Stimulated activated naive CD4-positive, alpha-beta T cell treated with Interleukin-2 at 50 U/mL for 16 hours (primary cell): ENCODE data around the gene MYOCD.
"Not testable (repeated sequence)": the region's sequence is repeated elsewhere in the genome, so short reads cannot be mapped to it uniquely, and the experiment has no call there.

Experiments used
- DNase-seq: peaks from one replicate; lab custom pipeline; 2025; lab: John Stamatoyannopoulos, UW

MYOCD gene

GRCh38 chr17:12665263-12666210, at the start of gene MYOCD:
MYOCD (plus strand) TSS chr17:12665890; CDS start chr17:12666189, 299 bp downstream.
- DNase-seq, result no peak

- no peak for DNase-seq
Measured at GRCh38 chr17:12616161-12616560, 49.5 kb upstream of the MYOCD start.

GRCh38 chr17:12618557-12618956, 47.1 kb upstream of the MYOCD start:
- DNase-seq, result no peak

- DNase-seq, result no peak
Measured at GRCh38 chr17:12619459-12620199, 46.1 kb upstream of the MYOCD start.

DNA sequence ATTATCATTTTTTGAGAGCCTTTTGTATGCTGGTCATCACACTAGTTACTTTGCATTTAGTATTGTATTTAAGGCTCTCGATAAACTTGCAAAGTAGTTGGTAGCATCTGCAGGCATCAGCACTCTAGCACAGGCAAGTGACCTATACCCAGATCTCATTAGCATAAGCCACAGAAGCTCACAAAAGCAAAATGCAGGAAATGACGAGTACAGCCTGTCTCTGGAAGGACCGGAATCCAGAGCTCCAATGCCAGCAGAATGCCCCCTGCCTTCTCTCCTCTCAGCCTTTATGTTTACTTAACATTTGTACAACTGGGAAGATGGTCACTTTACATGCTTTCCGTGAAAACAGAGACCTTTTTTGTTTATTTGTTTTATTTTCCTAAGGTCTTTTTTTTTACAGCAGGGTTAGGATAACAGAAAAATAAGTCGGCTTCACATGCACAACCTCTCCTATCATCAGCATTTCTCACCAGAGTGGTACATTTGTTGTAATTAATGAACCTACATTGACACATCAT, 45.4 kb upstream of the MYOCD start:
- no peak for DNase-seq

- DNase-seq, result no peak
Measured at GRCh38 chr17:12622726-12623125, 43.0 kb upstream of the MYOCD start.

DNA sequence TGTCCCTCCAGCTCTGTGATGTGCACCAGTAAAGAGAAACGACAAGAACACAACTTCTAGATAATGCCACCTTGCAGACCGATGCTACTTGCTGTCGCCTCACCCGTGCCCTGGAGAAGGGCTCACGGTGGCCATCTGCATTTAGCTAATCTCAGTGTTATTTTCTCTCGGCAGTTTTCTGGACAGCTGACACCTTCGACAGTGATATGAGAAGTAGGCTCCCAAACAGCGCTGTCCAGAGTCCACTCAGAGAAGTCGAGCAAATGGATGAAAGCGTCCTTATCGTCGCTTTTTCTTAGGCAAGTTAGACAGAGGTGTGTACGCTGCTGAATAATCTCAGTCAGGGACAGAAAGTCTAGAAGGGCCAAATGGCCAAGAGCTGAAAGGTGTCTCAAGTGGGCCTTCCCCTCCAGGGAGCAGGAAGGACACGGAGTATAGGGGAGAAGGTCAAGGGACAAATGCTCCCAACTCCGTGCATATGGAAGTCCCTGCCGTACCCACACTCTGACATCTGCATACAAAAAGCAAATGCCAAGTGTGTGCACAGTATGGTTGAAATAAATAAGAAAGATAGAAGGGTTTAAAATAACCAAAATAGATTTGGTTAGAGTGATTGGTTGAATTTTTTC, 42.4 kb upstream of the MYOCD start:
- no peak for DNase-seq

GRCh38 chr17:12624211-12624610, 41.5 kb upstream of the MYOCD start:
- DNase-seq, result no peak

- no peak for DNase-seq
Measured at GRCh38 chr17:12625092-12625491, 40.6 kb upstream of the MYOCD start.

DNA sequence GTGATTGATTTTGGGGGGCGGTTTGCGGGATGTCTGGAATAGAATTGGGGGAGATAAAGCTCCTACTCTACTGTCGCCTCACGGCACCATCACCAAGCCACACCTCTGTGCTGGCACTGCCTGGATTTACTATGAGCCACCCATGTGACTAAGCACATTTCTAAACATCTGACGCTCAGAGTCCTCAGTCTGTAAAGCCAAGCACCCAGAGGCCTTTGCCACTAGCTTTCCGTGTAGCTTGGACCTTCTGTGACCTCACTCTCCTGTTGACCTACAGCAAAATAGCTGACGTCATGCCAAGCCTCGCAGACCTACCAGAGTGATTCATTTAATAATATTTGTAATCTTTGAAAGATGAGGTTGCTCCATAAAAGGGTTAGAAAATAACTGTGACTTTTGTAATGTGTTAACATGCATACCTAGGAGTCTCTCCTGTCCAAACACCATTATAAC, 38.5 kb upstream of the MYOCD start:
- DNase-seq, result no peak

DNA sequence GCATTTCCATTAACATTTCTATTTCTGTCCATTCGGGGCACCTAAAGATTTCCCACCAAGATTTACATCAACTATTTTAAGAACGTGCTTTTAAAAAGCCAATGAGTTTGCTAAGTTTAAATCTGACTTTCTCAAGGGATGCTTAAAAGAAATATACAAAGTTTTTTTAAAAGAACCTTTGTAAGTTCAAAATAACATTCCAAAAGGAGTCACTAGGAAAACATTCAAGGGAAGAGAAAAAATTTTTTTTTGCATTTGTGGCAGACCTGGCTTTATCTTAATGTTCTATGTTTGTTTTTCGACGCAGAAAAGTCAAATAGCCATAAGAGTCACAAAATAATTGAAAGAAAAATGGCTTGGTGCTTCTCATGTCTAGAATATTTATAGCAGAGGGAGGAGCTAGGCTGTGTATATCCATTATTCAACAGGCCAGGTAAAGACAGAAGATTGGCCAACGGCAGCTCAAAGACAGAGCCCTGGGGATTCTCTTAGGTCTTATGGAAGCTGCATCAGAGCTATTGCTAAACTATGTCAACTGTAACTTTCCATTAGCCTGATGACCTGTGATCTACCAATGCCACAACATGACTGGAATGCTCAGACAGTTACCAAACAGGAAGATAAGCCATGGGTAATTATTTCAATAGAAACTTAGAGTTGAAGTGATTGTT, 37.8 kb upstream of the MYOCD start:
- DNase-seq, result no peak

- no peak for DNase-seq
Measured at GRCh38 chr17:12631076-12631475, 34.6 kb upstream of the MYOCD start.

- no peak for DNase-seq
Measured at GRCh38 chr17:12632785-12633184, 32.9 kb upstream of the MYOCD start.

- DNase-seq, result no peak
Measured at GRCh38 chr17:12634789-12635414, 30.8 kb upstream of the MYOCD start.

DNA sequence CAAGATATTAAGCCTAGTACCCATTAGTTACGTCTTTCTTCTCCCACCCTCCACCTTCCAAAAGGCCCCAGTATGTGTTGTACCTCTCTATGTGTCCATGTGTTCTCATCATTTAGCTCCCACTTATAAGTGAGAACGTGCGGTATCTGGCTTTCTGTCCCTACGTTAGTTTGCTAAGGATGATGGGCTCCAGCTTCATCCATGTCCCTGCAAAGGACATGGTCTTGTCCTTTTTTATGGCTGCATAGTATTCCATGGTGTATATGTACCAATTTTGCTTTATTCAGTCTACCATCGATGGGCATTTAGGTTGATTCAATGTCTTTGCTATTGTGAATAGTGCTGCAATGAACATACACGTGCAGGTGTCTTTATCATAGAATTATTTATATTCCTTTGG, 29.7 kb upstream of the MYOCD start:
- not testable (repeated sequence) for DNase-seq

DNA sequence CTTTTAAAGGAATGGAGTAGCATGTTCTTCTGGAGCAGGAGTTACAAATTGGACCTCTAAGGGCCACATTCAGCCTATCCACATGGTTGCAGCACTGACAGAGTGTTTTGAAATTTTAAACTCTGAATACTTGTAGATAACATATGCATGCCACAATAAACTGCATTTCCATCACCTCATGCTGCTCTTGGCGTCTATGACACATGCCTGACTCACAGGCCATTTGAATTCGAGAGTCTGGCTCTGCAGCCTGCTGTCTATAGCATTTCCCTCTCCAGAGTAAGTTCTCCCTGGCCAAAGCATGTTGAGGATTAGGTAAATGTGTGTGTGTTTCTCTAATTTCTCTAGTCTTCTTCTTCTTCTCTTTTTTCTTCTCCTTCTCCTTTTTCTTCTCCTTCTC, 28.7 kb upstream of the MYOCD start:
- DNase-seq, result no peak

DNA sequence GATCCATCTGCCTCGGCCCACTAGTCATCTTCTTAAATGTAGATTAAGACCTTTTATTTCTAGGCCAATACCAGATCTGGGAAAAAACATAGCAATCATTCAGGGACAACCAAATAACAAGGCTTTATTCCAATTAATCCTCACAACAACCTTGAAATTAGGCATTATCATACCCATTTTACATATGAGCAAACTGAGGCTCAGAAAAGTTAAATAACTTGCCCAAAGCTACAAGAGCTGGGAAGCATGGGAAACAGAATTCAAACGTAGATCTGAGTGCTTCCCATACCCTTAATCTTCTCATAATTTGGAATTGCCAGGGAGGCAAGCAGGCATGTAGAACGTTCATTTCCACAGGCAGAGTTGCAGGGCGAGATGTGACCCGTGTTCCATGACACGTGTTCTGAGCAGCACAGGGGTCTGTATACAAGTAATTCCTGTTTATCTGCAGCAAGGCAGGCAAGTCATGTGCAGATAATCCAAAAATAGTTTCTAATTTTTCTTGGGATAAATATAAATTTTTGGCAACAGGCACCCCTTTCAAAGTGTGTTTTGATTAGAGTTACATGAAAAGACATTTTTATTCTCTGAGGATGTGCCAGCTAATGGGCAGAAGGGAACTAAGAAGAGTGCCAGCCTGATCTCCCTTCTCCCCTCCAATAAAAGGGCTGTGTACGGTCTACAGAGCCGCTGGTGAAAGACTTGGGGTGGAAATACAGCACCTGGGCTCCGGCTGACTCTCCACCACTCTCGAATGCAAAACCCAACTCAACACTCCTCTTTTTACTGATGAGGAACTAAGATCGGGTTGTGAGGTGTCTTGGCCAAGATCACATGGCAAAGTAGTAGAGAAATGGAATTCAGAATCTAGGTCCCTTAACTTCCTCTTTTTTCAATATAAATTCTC, 27.7 kb upstream of the MYOCD start:
- no peak for DNase-seq

GRCh38 chr17:12640364-12640763, 25.3 kb upstream of the MYOCD start:
- no peak for DNase-seq

- no peak for DNase-seq
Measured at GRCh38 chr17:12641084-12641483, 24.6 kb upstream of the MYOCD start.

DNA sequence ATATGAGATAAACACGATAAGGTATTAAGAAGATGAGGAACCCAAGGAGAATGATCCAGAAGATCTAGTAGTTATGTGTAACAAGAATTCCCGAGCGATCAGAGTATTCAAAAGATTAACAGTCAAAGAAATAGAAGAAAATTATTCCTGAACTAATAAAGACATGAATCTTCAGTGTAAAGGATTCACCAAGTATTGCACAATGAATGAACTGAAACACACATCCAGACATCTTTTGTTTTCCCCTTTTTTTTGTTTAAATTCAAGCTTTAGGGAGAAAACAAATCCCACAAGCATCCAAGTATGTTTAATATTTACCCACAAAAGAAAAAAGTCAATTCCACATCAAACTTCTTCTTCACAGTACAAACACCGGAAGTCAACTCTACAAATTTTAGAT, 23.7 kb upstream of the MYOCD start:
- DNase-seq, result no peak
